IPS DF 4.7 (cell line): Measurements from ENCODE around the gene PDE6H.

ENCODE experiments used
- DNase-seq: peaks from one replicate; pipeline ENCODE4 v3.0.0-alpha.2; 2013; ENCODE audit warnings: low spot score; ENCODE audit errors: extremely low read depth

PDE6H gene

GRCh38 chr12:14974633-14975032 is 1.8 kb downstream of the PDE6H start:
- DNase-seq: no peak

DNA sequence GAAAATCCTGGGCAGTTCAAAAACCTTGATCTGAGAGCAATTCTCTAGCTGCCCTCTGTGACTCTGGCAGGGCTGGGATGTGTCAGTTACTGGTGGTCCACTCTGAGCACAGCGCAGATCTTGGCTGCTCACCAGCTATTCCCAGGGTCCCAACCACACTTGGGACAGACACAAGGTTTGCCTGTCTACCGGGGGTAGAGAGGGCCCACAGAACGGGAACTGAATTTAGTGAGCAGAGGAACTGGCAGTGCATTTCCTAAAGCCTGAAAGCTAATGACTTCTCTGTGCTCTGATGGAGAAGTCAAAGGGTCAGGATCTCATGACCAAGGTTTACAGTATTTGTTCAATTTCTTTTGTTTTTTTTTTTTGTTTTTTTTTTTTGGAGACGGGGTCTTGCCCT is 2.6 kb downstream of the PDE6H start:
- DNase-seq: no peak

GRCh38 chr12:14976658-14977057 is 3.8 kb downstream of the PDE6H start:
- no peak for DNase-seq

GRCh38 chr12:14979468-14979867 is 6.6 kb downstream of the PDE6H start:
- DNase-seq: no peak

DNA sequence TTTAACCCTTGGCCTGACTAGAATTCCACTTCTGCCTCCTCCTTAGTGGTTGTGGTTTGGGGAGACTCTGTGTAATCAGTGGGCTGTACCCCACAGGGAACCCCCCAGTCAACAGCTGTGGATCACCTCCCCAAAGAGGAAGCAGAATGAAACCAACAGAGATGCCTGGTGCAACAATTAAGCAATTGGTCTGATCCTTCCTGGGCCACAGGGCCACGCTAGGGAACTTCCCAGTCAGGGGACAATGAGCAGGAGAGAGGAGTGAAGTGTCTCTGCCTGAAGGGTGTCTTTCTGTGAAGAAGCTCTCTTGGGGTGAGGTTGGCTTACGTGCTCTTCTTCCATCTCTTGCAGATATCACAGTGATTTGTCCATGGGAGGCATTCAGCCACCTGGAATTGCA is 8.2 kb downstream of the PDE6H start:
- no peak for DNase-seq

DNA sequence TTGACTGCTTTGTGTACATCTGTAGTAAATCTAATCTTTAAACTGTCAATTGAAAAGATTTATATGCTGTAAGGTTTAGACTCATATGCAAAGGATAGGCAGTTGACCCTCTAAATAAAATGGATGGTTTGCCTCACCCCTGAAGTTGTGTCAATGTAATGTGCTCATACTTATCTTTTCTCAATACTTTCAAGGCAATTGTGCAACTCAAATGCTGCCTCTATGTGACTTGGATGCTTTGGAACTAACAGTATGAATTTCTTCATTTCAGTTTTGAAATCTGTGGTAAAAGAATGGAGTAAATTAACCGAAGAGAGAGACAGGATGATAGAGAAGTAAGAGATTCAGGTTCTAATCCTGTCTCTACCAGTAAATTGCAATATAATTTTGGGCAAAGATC is 9.7 kb downstream of the PDE6H start:
- no peak for DNase-seq

DNA sequence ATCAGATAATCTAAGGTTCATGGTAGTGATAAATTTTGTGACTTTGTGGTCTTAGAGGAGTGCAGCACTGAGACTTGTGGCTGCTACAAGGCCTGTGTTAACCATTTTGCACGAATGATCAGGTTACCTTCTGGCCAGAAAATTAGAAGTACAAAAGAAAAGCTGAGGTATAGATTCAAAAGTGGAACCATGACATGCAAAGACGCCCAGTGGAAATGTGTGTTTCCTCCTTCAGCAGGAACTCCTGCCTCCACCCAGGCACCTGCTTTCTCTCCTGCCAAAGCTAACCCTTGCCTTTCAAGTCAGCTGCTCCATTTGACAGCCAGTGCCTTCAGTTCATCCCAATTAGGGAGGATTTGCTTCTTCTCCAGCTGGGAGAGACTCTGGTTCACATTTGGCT is 10.1 kb downstream of the PDE6H start:
- no peak for DNase-seq

DNA sequence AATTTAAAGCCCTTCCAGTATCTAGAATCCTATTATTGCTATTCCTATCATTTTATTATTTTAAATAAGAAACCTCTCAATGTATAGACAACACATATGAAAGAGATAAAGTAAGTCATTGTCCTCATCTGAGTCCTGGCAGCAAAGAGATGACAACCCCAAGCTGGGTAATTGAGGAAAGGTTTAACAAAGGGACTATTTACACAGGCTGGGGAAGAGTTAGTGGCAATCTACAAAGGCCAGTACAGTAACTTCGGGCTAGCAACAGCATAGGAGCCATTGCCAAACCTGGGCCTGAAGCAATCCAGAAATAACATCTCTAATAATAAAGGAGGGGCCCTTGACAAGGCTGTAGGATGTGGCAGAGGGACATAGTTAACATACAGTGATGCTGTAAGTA is 11.2 kb downstream of the PDE6H start:
- DNase-seq: no peak

DNA sequence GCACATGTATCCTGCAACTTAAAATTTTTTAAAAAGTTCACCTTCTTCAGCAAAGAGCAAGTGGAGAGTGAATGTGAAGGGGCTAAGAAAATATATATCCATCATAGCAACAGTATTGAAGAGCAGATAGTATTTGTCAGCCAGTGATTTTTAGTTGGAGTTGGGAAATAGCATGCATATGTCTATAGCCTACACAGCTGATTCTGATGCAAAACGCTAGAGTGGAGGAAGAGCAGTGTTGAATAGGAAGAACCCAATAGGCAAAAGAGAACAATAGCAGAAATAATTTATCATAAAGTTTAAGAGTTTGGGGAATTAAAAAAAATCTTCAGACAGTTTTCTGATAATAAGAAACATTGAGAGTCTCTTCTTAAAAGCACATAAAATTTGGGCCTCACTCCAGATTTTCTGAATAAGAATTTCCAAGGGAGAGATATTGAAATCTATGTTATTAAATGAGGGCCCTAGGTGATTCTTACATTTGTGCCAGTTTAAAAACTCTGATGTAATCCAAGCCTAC is 12.0 kb downstream of the PDE6H start:
- DNase-seq: no peak

GRCh38 chr12:14986449-14986848 is 13.6 kb downstream of the PDE6H start:
- no peak for DNase-seq

DNA sequence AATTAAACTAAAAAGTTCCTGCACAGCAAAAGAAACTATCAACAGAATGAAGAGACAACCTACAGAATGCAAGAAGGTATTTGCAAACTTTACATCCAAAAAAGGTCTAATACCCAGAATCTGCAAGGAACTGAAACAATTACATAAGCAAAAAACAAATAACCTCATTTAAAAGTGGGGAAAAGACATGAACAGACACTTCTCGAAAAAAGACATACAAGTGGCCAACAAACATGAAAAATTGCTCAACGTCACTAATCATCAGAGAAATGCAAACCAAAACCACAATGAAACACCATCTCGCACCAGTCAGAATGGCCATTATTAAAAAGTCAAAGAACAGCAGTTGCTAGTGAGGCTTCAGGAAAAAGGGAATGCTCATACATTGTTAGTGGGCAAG is 15.2 kb downstream of the PDE6H start:
- DNase-seq: no peak

DNA sequence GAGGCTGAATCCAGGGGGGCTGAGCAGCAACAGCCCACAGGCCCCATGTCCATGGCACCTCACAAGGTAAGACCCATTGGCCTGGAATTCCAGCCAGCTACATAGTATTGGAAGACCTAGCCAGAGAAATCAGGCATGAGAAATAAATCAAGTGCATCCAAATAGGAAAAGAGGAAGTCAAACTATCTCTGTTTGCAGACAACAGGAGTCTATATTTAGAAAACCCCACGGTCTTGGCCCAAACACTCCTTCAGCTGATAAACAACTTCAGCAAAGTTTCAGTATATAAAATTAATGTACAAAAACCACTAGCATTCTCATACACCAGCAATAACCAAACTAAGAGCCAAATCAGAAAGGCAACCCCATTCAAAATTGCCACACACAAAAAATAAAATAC is 16.9 kb downstream of the PDE6H start:
- DNase-seq: no peak

DNA sequence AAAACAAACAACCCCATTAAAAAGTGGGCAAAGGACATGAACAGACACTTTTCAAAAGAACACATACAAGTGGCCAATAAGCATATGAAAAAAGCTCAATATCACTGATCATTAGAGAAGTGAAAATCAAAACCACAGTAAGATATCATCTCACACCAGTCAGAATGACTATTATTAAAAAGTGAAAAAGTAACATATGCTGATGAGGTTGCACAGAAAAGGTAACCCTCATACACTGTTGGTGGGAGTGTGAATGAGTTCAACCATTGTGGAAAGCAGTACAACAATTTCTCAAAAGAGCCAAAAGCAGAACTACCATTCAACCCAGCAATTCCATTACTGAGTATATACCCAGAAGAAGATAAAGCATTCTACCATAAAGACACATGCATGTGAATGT is 18.2 kb downstream of the PDE6H start:
- DNase-seq: no peak

DNA sequence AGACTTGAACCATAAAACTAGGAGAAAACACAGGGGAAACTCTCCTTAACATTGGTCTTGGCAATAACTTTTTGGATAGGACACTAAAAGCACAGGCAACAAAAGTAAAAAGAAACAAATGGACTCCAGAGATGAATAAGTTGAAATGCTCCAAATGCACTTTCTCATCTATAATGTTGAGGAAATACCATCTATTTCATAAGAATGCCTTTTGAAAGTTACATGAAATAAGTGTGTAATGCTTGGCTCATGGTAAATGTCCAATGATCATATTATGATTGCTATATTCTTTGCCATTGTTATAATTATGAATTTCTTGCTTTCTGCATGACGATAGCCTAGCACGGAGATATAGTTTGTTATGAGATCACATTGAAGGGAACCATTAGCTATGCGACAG is 19.8 kb downstream of the PDE6H start:
- no peak for DNase-seq

DNA sequence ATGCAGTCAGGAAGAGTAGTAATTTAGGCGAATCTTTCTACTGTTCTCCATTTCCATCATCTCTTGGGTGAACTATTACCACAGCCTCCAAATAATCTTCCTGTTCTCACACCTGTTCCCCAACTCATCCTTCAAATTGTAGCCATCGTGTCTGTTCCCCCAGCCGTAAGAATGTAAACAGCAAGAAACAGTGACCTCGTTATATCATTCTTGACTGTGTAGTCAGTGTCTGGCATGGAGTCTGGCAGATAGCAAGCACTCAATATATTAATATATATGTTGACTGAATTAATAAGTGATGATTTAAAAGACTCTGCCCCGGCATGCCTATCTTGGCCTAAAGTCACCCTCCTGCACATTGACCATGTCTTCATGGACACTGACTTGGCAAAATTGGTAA is 20.3 kb downstream of the PDE6H start:
- no peak for DNase-seq

DNA sequence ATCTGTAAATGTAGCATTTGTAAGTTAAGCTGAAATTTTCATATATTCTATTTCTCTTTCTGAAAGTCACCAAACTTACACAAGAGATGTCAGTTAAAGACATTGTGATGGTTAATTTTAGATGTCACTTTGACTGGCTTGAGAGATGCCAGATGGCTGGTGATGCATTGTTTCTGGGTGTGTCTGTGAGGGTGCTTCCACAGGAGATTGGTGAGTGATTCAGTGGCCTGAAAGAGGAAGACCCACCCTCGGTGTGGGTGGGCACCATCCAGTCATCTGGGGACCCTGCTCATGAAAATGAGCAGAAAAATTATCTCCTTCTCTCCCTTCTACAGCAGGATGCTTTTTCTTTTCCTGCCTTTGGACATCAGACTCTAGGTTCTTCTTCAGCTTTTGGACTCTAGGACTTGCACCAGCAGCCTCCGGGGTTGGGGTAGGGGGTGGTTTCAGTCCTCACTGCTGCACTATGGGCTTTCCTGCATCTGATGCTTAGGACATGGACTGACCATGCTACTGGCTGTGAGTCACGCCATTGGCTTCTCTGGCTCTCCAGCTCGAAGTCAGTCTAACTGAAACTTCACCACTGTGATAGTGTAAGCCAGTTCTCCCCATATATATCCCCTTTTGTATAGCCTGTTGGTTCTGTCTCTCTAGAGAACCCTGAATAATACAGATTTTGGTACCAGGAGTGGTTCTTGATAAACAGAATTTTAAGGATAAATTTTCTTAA is 20.9 kb downstream of the PDE6H start:
- DNase-seq: no peak

GRCh38 chr12:14994610-14995009 is 21.8 kb downstream of the PDE6H start:
- no peak for DNase-seq

GRCh38 chr12:14995583-14996425 is 23.0 kb downstream of the PDE6H start:
- DNase-seq: no peak

GRCh38 chr12:14997998-14998397 is 25.2 kb downstream of the PDE6H start:
- no peak for DNase-seq

- no peak for DNase-seq
Observed at GRCh38 chr12:14999021-14999694, 26.3 kb downstream of the PDE6H start.

DNA sequence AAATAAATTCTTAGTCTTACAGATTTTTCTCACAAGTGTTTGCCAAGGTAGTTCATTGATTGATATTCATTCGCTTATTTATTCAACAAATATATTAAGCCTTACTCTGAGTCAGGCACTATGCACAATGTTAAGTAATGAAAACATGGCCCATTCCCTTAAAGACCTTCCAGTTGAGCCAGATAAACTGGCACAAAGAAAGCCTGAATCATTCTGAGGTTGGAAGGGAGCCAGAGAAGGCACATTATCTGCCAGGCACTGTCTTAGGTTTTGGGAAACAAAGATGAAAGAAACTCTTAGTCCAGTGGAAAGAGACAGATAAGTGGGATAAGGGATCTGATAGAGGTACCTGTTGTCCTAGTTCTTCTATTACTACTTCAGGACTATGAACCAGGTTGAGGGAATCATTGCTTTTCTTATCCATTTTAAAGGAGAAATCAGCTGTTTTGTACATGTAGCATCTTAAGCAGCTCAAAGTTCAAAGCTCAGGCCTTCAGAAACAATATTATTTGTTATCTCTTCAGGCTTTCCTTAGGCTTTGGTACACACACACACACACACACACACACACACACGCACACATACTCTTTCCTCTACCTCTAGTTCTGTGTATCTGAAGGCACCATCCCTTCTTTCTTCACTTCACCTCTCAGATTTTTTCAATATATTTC is 27.0 kb downstream of the PDE6H start:
- DNase-seq: no peak

- no peak for DNase-seq
Observed at GRCh38 chr12:15000575-15000974, 27.7 kb downstream of the PDE6H start.
